ENCODE measurements around the gene JMJD8.

JMJD8 gene

GRCh38 chr16:632486-633335, 51.4 kb downstream of the JMJD8 start:
- H3K27ac ChIP-seq: no peak overlapping the region
- TF ChIP-seq ZFX (IDR thresholded peaks at IDR 0.05; ENCODE audit: borderline replicate concordance) (no peak), CTCF (IDR thresholded peaks at IDR 0.05) (no peak)

- TF ChIP-seq ZFX (IDR thresholded peaks at IDR 0.05; ENCODE audit: borderline replicate concordance) (no peak), CTCF (IDR thresholded peaks at IDR 0.05) (no peak)
- no peak overlapping the region for H3K27ac ChIP-seq
Measured at GRCh38 chr16:631808-632358, 52.3 kb downstream of the JMJD8 start.
